ENCODE results near the gene BANK1.
A peak's percentile ranks its signal among the peaks of the same experiment; 100 is the strongest.

BANK1 gene

DNA sequence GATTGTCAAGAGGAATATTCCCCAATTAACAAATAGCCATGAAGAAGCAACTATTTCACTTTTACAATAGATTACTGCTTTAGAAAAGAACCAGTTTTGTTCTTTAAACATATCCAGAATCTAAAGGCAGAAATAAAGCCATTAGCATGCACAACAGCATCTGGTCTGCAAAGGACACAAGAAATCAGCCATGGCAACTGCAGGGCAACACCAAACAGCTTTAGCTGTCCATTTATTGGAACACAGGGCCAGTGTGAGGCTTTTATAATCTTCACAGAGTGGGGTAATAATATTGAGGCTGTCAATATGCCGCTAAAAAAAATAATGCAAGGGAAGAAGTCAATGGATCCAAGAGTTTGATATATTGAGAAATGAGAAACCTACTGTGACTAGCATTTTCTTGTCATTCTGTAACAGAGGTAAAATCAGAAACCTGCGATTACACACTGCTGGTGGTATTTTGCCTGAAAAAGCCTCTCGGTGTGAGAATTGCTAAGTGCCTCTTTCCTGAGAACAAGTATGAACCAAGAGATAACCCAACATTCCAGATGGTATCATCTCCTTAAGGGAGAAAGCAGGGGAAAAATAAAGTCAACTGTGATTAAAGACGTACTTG is 2.7 kb upstream of the BANK1 start:
- no peak for TF ChIP-seq CTCF (IDR thresholded peaks at IDR 0.05; ENCODE audit: borderline replicate concordance, control extremely low read depth, extremely low read depth, insufficient read depth, missing control alignments)
- in situ Hi-C loops (cut with MboI; ENCODE audit: low sequenced_read_pairs, unreplicated experiment), result no loop called here
- DNase-seq (ENCODE audit: low spot score), result no peak

DNA sequence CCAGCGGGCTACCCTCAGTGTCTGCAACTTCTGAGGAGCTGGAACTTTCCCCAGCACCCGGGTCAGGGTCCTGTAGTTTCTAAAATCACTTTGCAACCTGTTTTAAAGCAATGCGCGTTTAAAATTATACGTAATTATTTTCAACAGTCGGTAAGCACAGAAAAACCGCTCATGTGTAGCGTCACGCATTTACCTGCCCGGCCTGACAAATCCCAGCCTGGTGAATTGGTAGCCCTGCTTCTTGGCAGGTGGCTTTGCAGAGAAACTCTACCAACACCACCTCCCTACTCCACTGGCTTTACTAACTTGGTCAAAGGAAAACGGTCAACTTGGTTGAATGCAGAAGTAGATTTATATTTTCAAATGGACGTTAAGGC is 640 bp downstream of the BANK1 start:
- no peak for TF ChIP-seq CTCF (IDR thresholded peaks at IDR 0.05; ENCODE audit: borderline replicate concordance, control extremely low read depth, extremely low read depth, insufficient read depth, missing control alignments)
- in situ Hi-C loops (cut with MboI; ENCODE audit: low sequenced_read_pairs, unreplicated experiment), result no loop called here
- peak; percentile 31 for DNase-seq (ENCODE audit: low spot score)

DNA sequence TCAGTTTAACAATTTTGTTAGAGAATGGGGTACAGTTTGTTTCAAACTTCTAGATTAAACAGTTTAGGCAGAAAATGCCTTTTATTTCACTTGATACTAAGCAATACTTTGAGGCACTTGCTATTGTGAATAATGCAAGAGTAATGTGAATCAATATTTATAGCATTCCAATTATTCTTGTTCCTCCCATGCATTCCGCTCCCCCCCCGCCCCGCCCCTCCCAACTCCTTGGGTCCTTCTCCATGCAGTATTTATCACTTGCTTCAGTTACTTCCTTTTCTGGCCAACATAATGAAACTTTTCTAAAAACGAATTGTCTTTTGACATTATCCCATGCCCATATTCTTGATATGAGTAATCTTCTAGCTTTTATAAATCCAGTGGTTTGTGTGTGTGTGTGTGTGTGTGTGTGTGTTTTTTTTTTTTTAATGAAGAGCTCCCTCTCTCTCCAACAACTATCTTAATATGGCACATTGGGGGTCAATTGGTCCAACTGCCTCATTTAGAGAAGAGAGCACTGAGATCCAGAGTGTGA is 1.6 kb downstream of the BANK1 start:
- DNase-seq (ENCODE audit: low spot score), result no peak
- no peak for TF ChIP-seq CTCF (IDR thresholded peaks at IDR 0.05; ENCODE audit: borderline replicate concordance, control extremely low read depth, extremely low read depth, insufficient read depth, missing control alignments)
- in situ Hi-C loops (cut with MboI; ENCODE audit: low sequenced_read_pairs, unreplicated experiment), result no loop called here

GRCh38 chr4:101793397-101793796 is 2.9 kb downstream of the BANK1 start:
- in situ Hi-C loops (cut with MboI; ENCODE audit: low sequenced_read_pairs, unreplicated experiment), result no loop called here
- no peak for DNase-seq (ENCODE audit: low spot score)
- TF ChIP-seq CTCF (IDR thresholded peaks at IDR 0.05; ENCODE audit: borderline replicate concordance, control extremely low read depth, extremely low read depth, insufficient read depth, missing control alignments), result no peak

DNA sequence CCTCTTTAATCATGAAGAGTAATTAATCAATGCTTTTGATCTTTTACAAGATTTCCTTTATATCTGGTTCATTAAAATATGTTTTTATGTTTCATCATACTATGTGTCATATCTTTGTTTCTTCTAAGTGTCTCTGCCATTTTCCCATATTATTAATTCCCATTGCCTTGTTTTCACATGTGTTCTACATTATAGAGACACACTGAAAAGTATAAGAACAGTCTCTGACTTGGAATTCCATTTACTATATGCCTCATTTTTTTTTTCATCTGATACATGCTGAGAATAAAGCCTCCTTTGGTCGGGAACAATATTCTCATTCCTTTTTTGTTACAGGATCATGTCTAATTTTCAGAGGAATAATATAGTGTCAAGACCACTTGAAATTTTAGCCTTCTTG is 4.3 kb downstream of the BANK1 start:
- TF ChIP-seq CTCF (IDR thresholded peaks at IDR 0.05; ENCODE audit: borderline replicate concordance, control extremely low read depth, extremely low read depth, insufficient read depth, missing control alignments), result no peak
- in situ Hi-C loops (cut with MboI; ENCODE audit: low sequenced_read_pairs, unreplicated experiment), result no loop called here
- no peak for DNase-seq (ENCODE audit: low spot score)

GRCh38 chr4:101795704-101796103 is 5.2 kb downstream of the BANK1 start:
- TF ChIP-seq CTCF (IDR thresholded peaks at IDR 0.05; ENCODE audit: borderline replicate concordance, control extremely low read depth, extremely low read depth, insufficient read depth, missing control alignments), result no peak
- DNase-seq (ENCODE audit: low spot score), result no peak
- in situ Hi-C loops (cut with MboI; ENCODE audit: low sequenced_read_pairs, unreplicated experiment), result no loop called here
